C1 segment of cervical spinal cord (tissue), 14 donors: Measurements from ENCODE around the gene KLHL22.
"Not testable (repeated sequence)": the region's sequence is repeated elsewhere in the genome, so short reads cannot be mapped to it uniquely, and the experiment has no call there.

Experiments
- DNase-seq, 14 donors: peaks; one replicate each; lab custom pipeline; 2025; lab: John Stamatoyannopoulos, UW

The KLHL22 gene

GRCh38 chr22:20504293-20504922 is 8.8 kb upstream of the KLHL22 start:
- not testable (repeated sequence) for DNase-seq

- DNase-seq, result no peak
Measured at GRCh38 chr22:20503816-20504215, 8.2 kb upstream of the KLHL22 start.

GRCh38 chr22:20499769-20500168 is 4.2 kb upstream of the KLHL22 start:
- DNase-seq, result no peak

GRCh38 chr22:20498913-20499312 is 3.3 kb upstream of the KLHL22 start:
- DNase-seq, result no peak

GRCh38 chr22:20497426-20497825 is 1.8 kb upstream of the KLHL22 start:
- DNase-seq, result no peak

- DNase-seq, result peak; percentile 63 to 97 (median 87)
Measured at GRCh38 chr22:20495861-20496681, 476 bp upstream of the KLHL22 start.

GRCh38 chr22:20491346-20491745 is 4.2 kb downstream of the KLHL22 start:
- DNase-seq, result no peak

- no peak for DNase-seq
Measured at GRCh38 chr22:20490941-20491307, 4.7 kb downstream of the KLHL22 start.

GRCh38 chr22:20490183-20490940 is 5.2 kb downstream of the KLHL22 start:
- no peak for DNase-seq

GRCh38 chr22:20488946-20489345 is 6.6 kb downstream of the KLHL22 start:
- DNase-seq, result no peak

GRCh38 chr22:20487715-20488114 is 7.9 kb downstream of the KLHL22 start:
- DNase-seq, result no peak

- no peak for DNase-seq
Measured at GRCh38 chr22:20486229-20486628, 9.4 kb downstream of the KLHL22 start.

GRCh38 chr22:20484948-20485683 is 10.5 kb downstream of the KLHL22 start:
- no peak for DNase-seq

- no peak for DNase-seq
Measured at GRCh38 chr22:20483771-20484170, 11.8 kb downstream of the KLHL22 start.

- not testable (repeated sequence) for DNase-seq
Measured at GRCh38 chr22:20483143-20483506, 12.5 kb downstream of the KLHL22 start.

GRCh38 chr22:20479612-20480196 is 15.9 kb downstream of the KLHL22 start:
- DNase-seq, result no peak

GRCh38 chr22:20478059-20478458 is 17.5 kb downstream of the KLHL22 start:
- DNase-seq, result not testable (repeated sequence)

GRCh38 chr22:20475569-20475968 is 20.0 kb downstream of the KLHL22 start:
- not testable (repeated sequence) for DNase-seq

GRCh38 chr22:20475115-20475436 is 20.5 kb downstream of the KLHL22 start:
- DNase-seq, result no peak

- DNase-seq, result no peak
Measured at GRCh38 chr22:20472629-20473442, 22.8 kb downstream of the KLHL22 start.
